CD4-positive, CD25-positive, alpha-beta regulatory T cell (primary cell): ENCODE results near the gene VPS13D. TPM values are rescaled to one million over a fixed set of nuclear protein-coding genes. Genes with fewer than 3 reads are reported as not detected.

Experiments
- ATAC-seq, 2 donors: fragments of 150-1000 bp; cut with Tn5 transposase; one replicate each; pipeline ENCODE4 v1.10.0; 2021; ENCODE audit warnings: low read depth in 2 of 2, moderate number of reproducible peaks in 2 of 2, moderate library complexity in 1 of 2
- DNase-seq, 3 donors: peaks; one replicate each; pipeline versions ENCODE4 v3.0.0 to v3.0.0-alpha.2; 2012 to 2022; ENCODE audit warnings: mixed read lengths in 1 of 3
- H3K27ac ChIP-seq: one replicate; pipeline ENCODE4 v1.7.0; 2013; ENCODE audit warnings: mild to moderate bottlenecking, low read length; ENCODE audit not compliant: insufficient read depth, poor library complexity, severe bottlenecking
- H3K27me3 ChIP-seq: one replicate; pipeline ENCODE4 v1.7.0; 2013; ENCODE audit warnings: low read length; ENCODE audit not compliant: control insufficient read depth, insufficient read depth
- H3K36me3 ChIP-seq: one replicate; pipeline ENCODE4 v1.7.0; 2013; ENCODE audit warnings: mild to moderate bottlenecking, low read length, moderate library complexity; ENCODE audit not compliant: control insufficient read depth, insufficient read depth
- H3K4me1 ChIP-seq: 2 replicates; pipeline ENCODE4 v1.7.0; 2013; ENCODE audit warnings: mild to moderate bottlenecking, low read length; ENCODE audit not compliant: insufficient read depth, control insufficient read depth, poor library complexity, severe bottlenecking
- H3K4me3 ChIP-seq: one replicate; pipeline ENCODE4 v1.7.0; 2013; ENCODE audit warnings: low read depth, mild to moderate bottlenecking, low read length, moderate library complexity
- H3K9me3 ChIP-seq, 2 experiments: 1 replicate in 1 of 2; 2 replicates in 1 of 2; pipeline ENCODE4 v1.7.0; 2013; ENCODE audit warnings: low read length in 2 of 2, mild to moderate bottlenecking in 1 of 2, moderate library complexity in 1 of 2; ENCODE audit not compliant: control insufficient read depth in 2 of 2
- H3K27ac Mint-ChIP-seq, 3 donors: one replicate each; pipeline ENCODE4 v1.8.0; 2020 to 2022; ENCODE audit warnings: mild to moderate bottlenecking in 3 of 3, mixed read lengths in 3 of 3, moderate library complexity in 2 of 3
- H3K27me3 Mint-ChIP-seq: one replicate; pipeline ENCODE4 v1.8.0; 2022; ENCODE audit warnings: mild to moderate bottlenecking, mixed read lengths
- H3K36me3 Mint-ChIP-seq: one replicate; pipeline ENCODE4 v1.8.0; 2020; ENCODE audit warnings: mixed read lengths
- H3K4me1 Mint-ChIP-seq, 4 donors: one replicate each; pipeline ENCODE4 v1.8.0; 2020 to 2022; ENCODE audit warnings: mixed read lengths in 4 of 4, mild to moderate bottlenecking in 1 of 4
- H3K4me3 Mint-ChIP-seq, 4 donors: one replicate each; pipeline ENCODE4 v1.8.0; 2020 to 2022; ENCODE audit warnings: mild to moderate bottlenecking in 4 of 4, mixed read lengths in 4 of 4, moderate library complexity in 3 of 4
- H3K9me3 Mint-ChIP-seq, 7 donors: one replicate each; pipeline ENCODE4 v1.8.0; 2020 to 2022; ENCODE audit warnings: mixed read lengths in 7 of 7, mild to moderate bottlenecking in 3 of 7, moderate library complexity in 2 of 7
- polyA plus RNA-seq, 4 donors: library from polyadenylated mRNA; unstranded; fragments of 300-500 nt; fragmentation: Illumina TruSeq; gene quantifications; one replicate each; pipeline ENCODE4 v1.2.3, GENCODE V29; 2021
- total RNA-seq: library from RNA; stranded (reverse); gene quantifications from one replicate; pipeline ENCODE4 v1.2.3, GENCODE V29; 2022

The VPS13D gene
- total and polyA plus RNA-seq, 5 donors from 2014 or later: 8.1 to 96.0 (median 10.3) TPM

DNA sequence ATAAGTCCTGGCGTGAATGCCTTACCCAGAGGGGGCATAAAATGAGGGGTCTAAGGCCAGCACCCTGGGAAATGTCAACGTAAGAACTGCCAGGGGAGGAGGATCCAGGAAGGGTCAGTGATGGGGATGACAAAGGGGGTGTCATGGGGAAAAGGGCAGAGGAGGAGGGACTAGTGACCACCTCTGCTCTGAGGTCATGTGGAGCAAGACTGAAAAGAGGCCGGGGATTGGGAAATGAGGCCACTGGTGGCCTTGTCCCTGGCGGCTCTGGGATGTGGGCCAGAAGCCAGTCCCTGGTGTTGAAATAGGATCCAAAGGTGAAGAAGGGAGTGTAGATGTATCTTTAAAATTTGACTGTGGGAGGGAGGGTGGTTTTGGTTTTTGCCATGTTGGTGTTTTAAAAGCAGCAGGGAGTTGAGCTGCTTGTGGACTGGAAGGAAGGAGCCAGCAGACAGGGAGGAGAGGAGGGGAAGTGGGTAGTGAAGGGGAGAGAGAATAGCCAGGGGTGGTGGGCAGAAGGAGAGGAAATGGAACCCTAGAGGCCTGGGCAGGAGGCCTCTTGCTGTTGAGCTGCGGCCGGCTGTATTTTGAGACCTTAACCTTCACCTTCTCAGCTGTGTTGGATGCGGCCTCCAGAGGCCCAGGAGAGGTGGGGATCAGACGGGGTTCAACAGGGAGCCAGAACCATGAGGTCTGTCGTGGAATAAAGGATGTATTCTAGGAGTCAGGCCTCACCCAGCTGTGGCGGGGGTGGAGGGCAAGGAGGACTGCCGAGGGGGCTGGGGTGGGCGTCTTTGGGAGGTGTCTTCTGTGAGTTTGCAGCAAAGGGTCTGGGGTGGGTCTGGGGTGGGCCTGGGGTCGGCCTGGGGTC lies 295.7 kb downstream of the VPS13D start:
- Histone ChIP-seq H3K36me3 (no peaks in the 10 kb centered on the region), H3K4me3 (no peak overlapping the region), H3K9me3 (no peaks in the 10 kb centered on the region), H3K4me1 (no peaks in the 10 kb centered on the region), H3K27me3 (no peaks in the 10 kb centered on the region), H3K27ac (no peak overlapping the region)
- Mint-ChIP-seq H3K36me3 (no peaks in the 10 kb centered on the region), H3K4me1 (peaks cover 0 to 11% (median 2%) of the 10 kb centered on the region in 4 donors), H3K27me3 (no peaks in the 10 kb centered on the region), H3K27ac (peak overlapping the region in 1 of 3 donors; percentile 44), H3K9me3 (peaks cover 0 to 2% (median 0%) of the 10 kb centered on the region in 7 donors), H3K4me3 (peak overlapping the region in 1 of 4 donors; percentile 49)
- DNase-seq (no peak), ATAC-seq (no peak)

GRCh38 chr1:12527564-12527963 lies 297.7 kb downstream of the VPS13D start:
- peaks cover 0 to 11% (median 2%) of the 10 kb centered on the region in 4 donors for H3K4me1 Mint-ChIP-seq
- no peaks in the 10 kb centered on the region for H3K27me3 Mint-ChIP-seq
- no peak overlapping the region for H3K27ac ChIP-seq
- H3K27me3 ChIP-seq: no peaks in the 10 kb centered on the region
- no peak for DNase-seq
- H3K4me1 ChIP-seq: no peaks in the 10 kb centered on the region
- H3K9me3 ChIP-seq: no peaks in the 10 kb centered on the region
- H3K36me3 ChIP-seq: no peaks in the 10 kb centered on the region
- no peak overlapping the region for H3K4me3 Mint-ChIP-seq
- no peak for ATAC-seq
- H3K4me3 ChIP-seq: no peak overlapping the region
- peaks cover 7% of the 10 kb centered on the region for H3K36me3 Mint-ChIP-seq
- peaks cover 0 to 2% (median 0%) of the 10 kb centered on the region in 7 donors for H3K9me3 Mint-ChIP-seq
- no peak overlapping the region for H3K27ac Mint-ChIP-seq

DNA sequence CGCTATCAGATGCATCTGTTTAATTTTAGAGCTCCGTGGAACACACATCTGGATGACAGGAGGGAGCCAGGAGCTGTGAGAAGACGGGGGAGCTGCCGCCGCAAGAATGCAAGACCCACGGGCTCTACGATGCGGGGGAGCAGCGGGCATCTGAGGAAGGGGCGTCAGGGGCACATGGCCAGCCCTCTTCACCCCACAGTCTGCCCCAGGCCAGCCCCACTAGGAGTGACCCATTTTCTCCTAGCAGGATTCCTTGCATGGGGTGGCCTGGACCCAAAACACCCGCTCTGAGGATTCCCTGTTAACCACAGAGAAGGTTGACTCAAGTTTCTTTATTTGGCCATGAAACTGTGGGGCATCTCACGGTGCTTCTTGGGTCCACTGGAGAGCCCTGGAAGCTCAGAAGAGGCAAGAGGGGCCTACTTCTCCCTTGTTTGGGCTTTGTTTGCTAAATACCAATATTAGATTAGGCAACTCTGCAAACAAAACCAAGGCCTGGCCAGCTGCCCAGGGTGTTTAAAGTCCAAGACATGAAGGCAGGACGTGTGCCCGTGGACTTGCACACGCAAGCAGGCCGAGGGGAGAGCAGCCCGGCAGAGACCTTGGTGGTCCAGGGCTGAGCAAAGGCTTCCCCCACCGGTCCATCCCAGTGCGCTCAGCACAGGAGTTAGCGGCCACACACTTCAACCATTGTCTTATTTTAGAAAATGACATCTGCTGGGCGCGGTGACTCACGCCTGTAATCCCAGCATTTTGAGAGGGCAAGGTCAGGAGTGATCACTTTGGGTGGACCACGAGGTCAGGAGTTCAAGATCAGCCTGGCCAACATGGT lies 298.4 kb downstream of the VPS13D start:
- Mint-ChIP-seq H3K4me3 (peak overlapping the region in 1 of 4 donors; percentile 7), H3K36me3 (peaks cover 9% of the 10 kb centered on the region), H3K27ac (no peak overlapping the region), H3K4me1 (peaks cover 0 to 11% (median 2%) of the 10 kb centered on the region in 4 donors), H3K27me3 (no peaks in the 10 kb centered on the region), H3K9me3 (peaks cover 0 to 2% (median 0%) of the 10 kb centered on the region in 7 donors)
- H3K4me3 ChIP-seq: no peak overlapping the region
- DNase-seq (no peak), ATAC-seq (no peak)
- H3K27me3 ChIP-seq: no peaks in the 10 kb centered on the region
- H3K36me3 ChIP-seq: no peaks in the 10 kb centered on the region
- no peaks in the 10 kb centered on the region for H3K4me1 ChIP-seq
- H3K27ac ChIP-seq: no peak overlapping the region
- H3K9me3 ChIP-seq: no peaks in the 10 kb centered on the region

- Mint-ChIP-seq H3K36me3 (peaks cover 10% of the 10 kb centered on the region), H3K27ac (peak overlapping the region in 1 of 3 donors; percentile 35), H3K4me1 (peaks cover 0 to 11% (median 2%) of the 10 kb centered on the region in 4 donors), H3K27me3 (no peaks in the 10 kb centered on the region), H3K4me3 (no peak overlapping the region), H3K9me3 (no peaks in the 10 kb centered on the region)
- no peaks in the 10 kb centered on the region for H3K36me3 ChIP-seq
- no peak overlapping the region for H3K4me3 ChIP-seq
- no peak for DNase-seq
- ATAC-seq: no peak
- no peaks in the 10 kb centered on the region for H3K9me3 ChIP-seq
- no peak overlapping the region for H3K27ac ChIP-seq
- no peaks in the 10 kb centered on the region for H3K4me1 ChIP-seq
- no peaks in the 10 kb centered on the region for H3K27me3 ChIP-seq
Observed at GRCh38 chr1:12529640-12530174, 299.9 kb downstream of the VPS13D start.

GRCh38 chr1:12530462-12531178 lies 300.8 kb downstream of the VPS13D start:
- Histone ChIP-seq H3K36me3 (no peaks in the 10 kb centered on the region), H3K4me1 (no peaks in the 10 kb centered on the region), H3K4me3 (no peak overlapping the region), H3K9me3 (peaks cover 0 to 1% of the 10 kb centered on the region in 2 experiments), H3K27me3 (no peaks in the 10 kb centered on the region), H3K27ac (no peak overlapping the region)
- Mint-ChIP-seq H3K9me3 (peaks cover 0 to 4% (median 0%) of the 10 kb centered on the region in 7 donors), H3K4me3 (no peak overlapping the region), H3K4me1 (peaks cover 0 to 7% (median 0%) of the 10 kb centered on the region in 4 donors), H3K36me3 (peaks cover 13% of the 10 kb centered on the region), H3K27me3 (no peaks in the 10 kb centered on the region), H3K27ac (peak overlapping the region in 1 of 3 donors; percentile 29)
- DNase-seq (no peak), ATAC-seq (no peak)

DNA sequence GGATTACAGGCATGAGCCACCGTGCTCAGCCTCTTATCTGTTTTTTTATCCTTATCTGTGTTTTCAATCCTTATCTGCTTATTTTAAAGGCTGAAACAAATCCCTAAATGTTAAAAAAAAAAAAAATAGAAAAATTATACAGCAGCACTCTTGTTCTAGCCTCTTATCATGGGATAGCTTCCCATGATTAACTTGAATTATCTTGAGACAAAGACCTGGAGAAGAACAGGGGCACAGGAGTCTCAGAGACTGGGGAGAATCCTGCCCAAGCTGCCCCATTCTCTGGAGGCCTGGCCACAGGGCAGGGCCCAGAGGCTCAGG lies 301.3 kb downstream of the VPS13D start:
- no peak for DNase-seq
- no peak for ATAC-seq
- Mint-ChIP-seq H3K4me3 (no peak overlapping the region), H3K27me3 (no peaks in the 10 kb centered on the region), H3K36me3 (peaks cover 16% of the 10 kb centered on the region), H3K27ac (peak overlapping the region in 1 of 3 donors; percentile 72), H3K4me1 (peaks cover 0 to 7% (median 0%) of the 10 kb centered on the region in 4 donors), H3K9me3 (peaks cover 0 to 9% (median 0%) of the 10 kb centered on the region in 7 donors)
- no peaks in the 10 kb centered on the region for H3K4me1 ChIP-seq
- no peak overlapping the region for H3K4me3 ChIP-seq
- H3K36me3 ChIP-seq: no peaks in the 10 kb centered on the region
- H3K27ac ChIP-seq: no peak overlapping the region
- no peaks in the 10 kb centered on the region for H3K27me3 ChIP-seq
- peaks cover 3 to 6% of the 10 kb centered on the region in 2 experiments for H3K9me3 ChIP-seq
